Activated CD8-positive, alpha-beta memory T cell treated with anti-CD3 and anti-CD28 coated beads, Interleukin-2, amount 10 ng/mL, durations not matched to agents 7 days and 5 days (primary cell): ENCODE results near the gene CCDC110. TPM values are rescaled to one million over a fixed set of nuclear protein-coding genes. Genes with fewer than 3 reads are reported as not detected.

Experiments
- ATAC-seq: fragments of 150-1000 bp; cut with Tn5 transposase; one replicate; pipeline ENCODE4 v1.10.0; 2021; ENCODE audit warnings: moderate library complexity
- CTCF ChIA-PET: fragments of 350-600 bp; sonication (Branson Sonifier 250); formaldehyde crosslinking; loops from one replicate; lab custom pipeline; 2021; ENCODE audit warnings: antibody characterized with exemption; lab: Charles Lee
- DNase-seq: peaks from one replicate; pipeline ENCODE4 v3.0.0-alpha.2; 2020
- H3K27ac Mint-ChIP-seq: one replicate; pipeline ENCODE4 v1.8.0; 2021; ENCODE audit warnings: mild to moderate bottlenecking, mixed read lengths
- H3K27me3 Mint-ChIP-seq: one replicate; pipeline ENCODE4 v1.8.0; 2021; ENCODE audit warnings: mixed read lengths
- H3K36me3 Mint-ChIP-seq: one replicate; pipeline ENCODE4 v1.8.0; 2021; ENCODE audit warnings: mild to moderate bottlenecking, mixed read lengths
- H3K4me1 Mint-ChIP-seq: one replicate; pipeline ENCODE4 v1.8.0; 2021; ENCODE audit warnings: mixed read lengths
- H3K4me3 Mint-ChIP-seq: one replicate; pipeline ENCODE4 v1.8.0; 2021; ENCODE audit warnings: mild to moderate bottlenecking, moderate library complexity, mixed read lengths
- H3K9me3 Mint-ChIP-seq: one replicate; pipeline ENCODE4 v1.8.0; 2022; ENCODE audit warnings: low read depth, mixed read lengths
- total RNA-seq, 2 experiments: library from RNA; stranded (reverse); gene quantifications; one replicate each; pipeline ENCODE4 v1.2.3, GENCODE V29; 2021

Gene CCDC110
- total RNA-seq, 2 experiments from 2014 or later, result not detected

GRCh38 chr4:185396724-185397385 is 74.7 kb downstream of the CCDC110 start, which contains the start of gene ANKRD37:
ANKRD37 (plus strand) TSS chr4:185396841; CDS start chr4:185396924, 83 bp downstream.
- H3K36me3 Mint-ChIP-seq, result peaks cover 30% of the 10 kb centered on the region
- no peaks in the 10 kb centered on the region for H3K27me3 Mint-ChIP-seq
- H3K4me3 Mint-ChIP-seq, result peak within 1 kb of the TSS; percentile 96
- H3K4me1 Mint-ChIP-seq, result peaks cover 50% of the 10 kb centered on the region
- no peaks in the 10 kb centered on the region for H3K9me3 Mint-ChIP-seq
- ATAC-seq (no peak), DNase-seq (no peak)
- CTCF ChIA-PET, result interaction anchor here (0.9 to 2.8 kb wide), 5 partner anchors 8 to 187 kb away, joined by 3 to 10 read pairs (median 5); partner anchors contain the start of gene SNX25
- H3K27ac Mint-ChIP-seq, result peak within 1 kb of the TSS; percentile 98

GRCh38 chr4:185395956-185396723 is 75.4 kb downstream of the CCDC110 start:
- peaks cover 27% of the 10 kb centered on the region for H3K36me3 Mint-ChIP-seq
- peak overlapping the region; percentile 98 for H3K27ac Mint-ChIP-seq
- peak overlapping the region; percentile 96 for H3K4me3 Mint-ChIP-seq
- peaks cover 49% of the 10 kb centered on the region for H3K4me1 Mint-ChIP-seq
- no peaks in the 10 kb centered on the region for H3K27me3 Mint-ChIP-seq
- DNase-seq (peak; percentile 96), ATAC-seq (peak; percentile 91)
- CTCF ChIA-PET, result interaction anchor here (0.9 to 2.8 kb wide), 5 partner anchors 9 to 186 kb away, joined by 3 to 10 read pairs (median 5); partner anchors contain the start of gene SNX25
- H3K9me3 Mint-ChIP-seq, result no peaks in the 10 kb centered on the region

GRCh38 chr4:185395238-185395955 is 76.1 kb downstream of the CCDC110 start, which contains the start of gene LRP2BP:
LRP2BP (minus strand) TSS chr4:185395924; CDS start chr4:185378186, 17,738 bp downstream.
- DNase-seq (no peak), ATAC-seq (no peak)
- CTCF ChIA-PET, result interaction anchor here (1.0 to 2.8 kb wide), 4 partner anchors 9 to 186 kb away, joined by 4 to 10 read pairs (median 6); partner anchors contain the start of gene SNX25
- H3K36me3 Mint-ChIP-seq, result peaks cover 24% of the 10 kb centered on the region
- H3K9me3 Mint-ChIP-seq, result no peaks in the 10 kb centered on the region
- peak within 1 kb of the TSS; percentile 96 for H3K4me3 Mint-ChIP-seq
- H3K4me1 Mint-ChIP-seq, result peaks cover 47% of the 10 kb centered on the region
- peak within 1 kb of the TSS; percentile 98 for H3K27ac Mint-ChIP-seq
- H3K27me3 Mint-ChIP-seq, result no peaks in the 10 kb centered on the region

Other genes with a start within 250 kb of the CCDC110 start
- 1 to 10 TPM in 1 of 2 experiments, under 1 TPM in 1; 0.73 to 1.3 TPM for gene LRP2BP, start 75.8 kb downstream of the CCDC110 start, total RNA-seq
- 10 to 100 TPM; 11.8 to 12.5 TPM for gene ANKRD37, start 74.9 kb downstream of the CCDC110 start, total RNA-seq
- 10 to 100 TPM; 17.5 to 18.1 TPM for gene UFSP2, start 45.8 kb downstream of the CCDC110 start, total RNA-seq
- not detected for gene PDLIM3, start 63.8 kb upstream of the CCDC110 start, total RNA-seq